Tibial artery (tissue), 4 donors: ENCODE measurements around the gene ATP1A1.

ENCODE experiments used
- DNase-seq, 2 donors: peaks; one replicate each; pipeline ENCODE4 v3.0.0-alpha.2; 2019
- H3K27ac ChIP-seq, 2 donors: fragments of 200-600 bp; sonication (generic) in 1 of 2; 1 replicate in 1 of 2; 2 replicates in 1 of 2; pipeline ENCODE4 v1.5.1; 2018 to 2019; ENCODE audit warnings: mild to moderate bottlenecking in 1 of 2
- H3K27me3 ChIP-seq, 2 donors: fragments of 200-600 bp; sonication (generic) in 1 of 2; one replicate each; pipeline versions ENCODE4 v1.5.1 to v1.6.0; 2016 to 2019
- H3K36me3 ChIP-seq, 3 donors: fragments of 200-600 bp; sonication (generic) in 2 of 3; one replicate each; pipeline ENCODE4 v1.5.1; 2016 to 2019; ENCODE audit warnings: mild to moderate bottlenecking in 2 of 3
- H3K4me1 ChIP-seq, 4 donors: fragments of 200-600 bp; sonication (generic) in 2 of 4; 1 replicate in 3 of 4; 2 replicates in 1 of 4; pipeline ENCODE4 v1.5.1; 2016 to 2019
- H3K4me3 ChIP-seq, 2 donors: fragments of 200-600 bp; sonication (generic) in 1 of 2; 1 replicate in 1 of 2; 2 replicates in 1 of 2; pipeline ENCODE4 v1.5.1; 2018 to 2019; ENCODE audit warnings: mild to moderate bottlenecking in 2 of 2
- H3K9me3 ChIP-seq, 3 donors: fragments of 200-600 bp; sonication (generic) in 1 of 3; one replicate each; pipeline ENCODE4 v1.5.1; 2016 to 2019
- CTCF ChIP-seq, 2 experiments: fragments of 200-600 bp in 1 of 2; fragments of 450-650 bp in 1 of 2; IDR thresholded peaks; one replicate each; pipeline ENCODE4 v1.5.1; 2017 to 2019; ENCODE audit warnings: antibody characterized with exemption in 2 of 2, mild to moderate bottlenecking in 1 of 2, moderate library complexity in 1 of 2
- intact Hi-C: fragments of 100-400 bp; cut with DNase I; formaldehyde crosslinking; loops from one replicate; pipeline ENCODE4 v1.15.0; 2023; ENCODE audit warnings: low total_unique reads

The ATP1A1 gene

DNA sequence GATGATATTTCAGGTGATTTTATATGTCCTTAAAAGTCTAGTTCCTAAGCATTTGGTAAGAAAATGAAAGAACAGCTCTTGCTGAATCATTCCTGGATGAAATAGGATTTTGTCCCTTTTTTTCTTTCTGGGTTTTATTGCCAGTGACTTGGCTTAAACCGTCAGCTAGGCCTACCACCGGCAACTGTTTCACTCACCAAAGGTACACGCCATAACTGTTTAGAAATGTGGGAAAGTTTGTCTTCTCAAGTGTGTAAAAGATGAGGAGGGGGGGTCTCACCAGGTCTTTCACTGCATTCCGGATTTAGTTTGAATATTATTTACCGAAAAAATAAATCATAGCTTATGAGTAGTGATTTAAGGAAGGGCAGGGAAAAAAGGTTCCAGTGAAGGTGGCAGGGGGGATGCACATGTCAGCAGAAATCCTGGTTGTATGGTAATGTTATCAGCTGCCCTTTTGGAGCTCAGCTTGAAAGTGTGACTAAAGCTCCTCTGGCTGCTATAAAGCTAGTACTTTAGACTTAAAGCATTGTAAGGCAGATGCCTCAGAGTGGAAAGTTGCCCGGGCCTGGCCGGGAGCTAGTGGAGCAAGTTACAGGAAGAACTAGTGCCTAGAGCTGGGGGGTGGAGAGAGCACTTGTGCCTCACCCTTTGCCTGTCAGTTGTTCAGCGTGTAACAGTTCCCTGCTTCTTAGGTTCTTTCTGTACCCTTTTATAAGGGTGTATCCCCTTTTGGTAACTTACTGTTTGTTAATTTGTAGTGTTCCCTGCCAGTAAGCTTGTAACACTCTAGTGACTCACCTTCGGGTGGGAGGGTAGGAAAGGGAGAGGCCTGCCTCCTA is 3.1 kb downstream of the ATP1A1 start:
- intact Hi-C loops: no loop called here
- H3K27ac ChIP-seq: peak overlapping the region; percentile 98
- no peaks in the 10 kb centered on the region for H3K27me3 ChIP-seq
- no peaks in the 10 kb centered on the region for H3K36me3 ChIP-seq
- DNase-seq: peak; percentile 89 to 91
- peaks cover 5 to 74% (median 61%) of the 10 kb centered on the region in 4 donors for H3K4me1 ChIP-seq
- H3K9me3 ChIP-seq: no peaks in the 10 kb centered on the region
- TF ChIP-seq CTCF (IDR thresholded peaks at IDR 0.05): no peak
- peak overlapping the region; percentile 94 to 98 for H3K4me3 ChIP-seq

GRCh38 chr1:116376729-116377086 is 3.7 kb downstream of the ATP1A1 start:
- Histone ChIP-seq H3K4me3 (peak overlapping the region; percentile 27 to 94), H3K27ac (peak overlapping the region; percentile 98), H3K27me3 (no peaks in the 10 kb centered on the region), H3K4me1 (peaks cover 5 to 80% (median 64%) of the 10 kb centered on the region in 4 donors), H3K36me3 (no peaks in the 10 kb centered on the region), H3K9me3 (no peaks in the 10 kb centered on the region)
- TF ChIP-seq CTCF (IDR thresholded peaks at IDR 0.05): no peak
- DNase-seq: no peak
- intact Hi-C loops: no loop called here

DNA sequence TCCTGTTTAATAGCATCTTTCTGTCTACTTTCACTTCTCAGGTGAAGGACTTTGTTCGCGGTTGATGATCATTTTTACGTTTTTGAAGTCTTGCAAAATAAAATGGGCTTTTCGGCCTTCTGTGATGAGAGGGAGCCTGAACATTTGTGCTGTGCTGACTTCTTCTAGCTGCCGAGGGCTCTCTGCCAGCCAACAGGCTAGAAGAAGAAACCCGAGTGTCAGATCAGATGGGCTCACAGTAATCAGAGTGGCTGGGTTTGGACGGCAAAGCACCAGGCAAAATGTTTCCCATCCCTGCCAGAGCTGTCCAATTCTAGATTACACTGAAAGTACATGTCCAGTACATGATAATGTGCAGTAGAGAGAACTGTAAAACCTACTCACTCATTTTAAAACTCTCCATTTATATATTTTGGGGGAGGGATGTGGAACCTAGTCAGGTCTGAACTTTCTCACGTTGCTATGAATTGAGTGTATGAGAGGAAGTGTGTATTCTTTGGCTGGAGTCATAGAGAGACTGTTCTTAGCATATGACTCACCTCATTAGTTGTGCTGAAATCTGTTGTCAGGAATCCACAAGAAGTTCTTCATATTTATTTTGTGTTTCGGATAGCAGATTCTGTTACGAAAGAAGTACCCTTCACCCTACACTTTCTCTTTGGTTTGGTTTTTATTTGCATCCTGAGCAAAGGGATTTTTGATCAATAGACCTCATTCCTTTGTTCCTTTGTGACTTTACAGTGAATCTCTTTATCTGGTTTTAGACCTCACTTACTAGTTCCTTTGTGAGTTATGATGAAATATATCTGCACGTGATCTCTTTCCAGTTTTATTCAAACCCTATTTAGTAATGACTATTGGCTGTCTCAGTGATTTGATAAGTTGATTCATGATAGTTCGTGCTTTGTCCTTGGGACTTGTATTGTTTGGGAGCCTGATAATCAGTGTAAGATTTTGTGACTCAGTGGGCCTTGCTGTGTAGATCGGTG is 4.8 kb downstream of the ATP1A1 start:
- intact Hi-C loops: no loop called here
- Histone ChIP-seq H3K4me3 (peak overlapping the region; percentile 23 to 27), H3K4me1 (peaks cover 5 to 83% (median 65%) of the 10 kb centered on the region in 4 donors), H3K36me3 (no peaks in the 10 kb centered on the region), H3K27ac (peak overlapping the region; percentile 98), H3K27me3 (no peaks in the 10 kb centered on the region), H3K9me3 (no peaks in the 10 kb centered on the region)
- peak in 1 of 2 experiments; percentile 9 for TF ChIP-seq CTCF (IDR thresholded peaks at IDR 0.05)
- peak; percentile 80 to 82 for DNase-seq

GRCh38 chr1:116379057-116379630 is 6.1 kb downstream of the ATP1A1 start:
- Histone ChIP-seq H3K9me3 (no peaks in the 10 kb centered on the region), H3K36me3 (no peaks in the 10 kb centered on the region), H3K4me3 (no peak overlapping the region), H3K27ac (peak overlapping the region; percentile 98), H3K4me1 (peaks cover 5 to 96% (median 71%) of the 10 kb centered on the region in 4 donors), H3K27me3 (no peaks in the 10 kb centered on the region)
- no peak for TF ChIP-seq CTCF (IDR thresholded peaks at IDR 0.05)
- DNase-seq: no peak
- intact Hi-C loops: no loop called here

- H3K27me3 ChIP-seq: no peaks in the 10 kb centered on the region
- H3K4me3 ChIP-seq: no peak overlapping the region
- intact Hi-C loops: no loop called here
- peaks cover 5 to 92% (median 64%) of the 10 kb centered on the region in 4 donors for H3K4me1 ChIP-seq
- H3K27ac ChIP-seq: peak overlapping the region; percentile 98
- no peak for TF ChIP-seq CTCF (IDR thresholded peaks at IDR 0.05)
- DNase-seq: no peak
- peaks cover 2 to 7% (median 6%) of the 10 kb centered on the region in 3 donors for H3K36me3 ChIP-seq
- no peaks in the 10 kb centered on the region for H3K9me3 ChIP-seq
Observed at GRCh38 chr1:116379674-116380498, 6.8 kb downstream of the ATP1A1 start.
